SH-SY5Y (cell line): ENCODE data around the gene NBEA.

Experiments
- GATA2 ChIP-seq: IDR thresholded peaks from 2 replicates; pipeline ENCODE4 v1.6.1; 2011; ENCODE audit warnings: mild to moderate bottlenecking, low read depth, low read length
- GATA3 ChIP-seq: IDR thresholded peaks from 2 replicates; pipeline ENCODE4 v1.6.1; 2011; ENCODE audit warnings: low read depth, mild to moderate bottlenecking, low read length, moderate library complexity

Gene NBEA

DNA sequence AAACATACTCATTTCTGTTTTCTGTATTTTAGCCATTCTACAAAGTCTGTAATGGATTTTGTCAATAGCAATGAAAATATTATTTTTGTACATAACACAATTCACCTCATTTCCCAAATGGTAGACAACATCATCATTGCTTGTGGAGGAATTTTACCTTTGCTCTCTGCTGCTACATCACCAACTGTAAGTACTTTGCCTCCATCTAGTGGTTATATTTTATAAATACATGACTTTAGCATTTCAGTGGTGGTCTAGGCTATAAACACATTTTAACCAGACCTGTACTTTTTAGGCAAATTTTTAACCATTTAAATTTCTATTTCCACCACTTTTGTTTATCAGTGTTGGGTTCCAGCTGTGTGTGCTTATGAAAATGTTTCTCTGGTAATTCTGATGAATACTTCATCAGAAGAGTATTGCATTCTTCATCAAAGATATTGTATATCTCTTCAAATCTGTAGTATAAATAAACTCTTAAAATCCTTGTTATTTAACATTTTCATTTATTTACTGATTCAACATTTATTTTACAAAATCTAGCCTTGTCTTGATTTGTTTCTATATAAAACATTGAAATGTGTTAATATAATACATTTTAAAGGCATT, 222.4 kb downstream of the NBEA start:
- TF ChIP-seq GATA2, result no peak
- no peak for TF ChIP-seq GATA3

DNA sequence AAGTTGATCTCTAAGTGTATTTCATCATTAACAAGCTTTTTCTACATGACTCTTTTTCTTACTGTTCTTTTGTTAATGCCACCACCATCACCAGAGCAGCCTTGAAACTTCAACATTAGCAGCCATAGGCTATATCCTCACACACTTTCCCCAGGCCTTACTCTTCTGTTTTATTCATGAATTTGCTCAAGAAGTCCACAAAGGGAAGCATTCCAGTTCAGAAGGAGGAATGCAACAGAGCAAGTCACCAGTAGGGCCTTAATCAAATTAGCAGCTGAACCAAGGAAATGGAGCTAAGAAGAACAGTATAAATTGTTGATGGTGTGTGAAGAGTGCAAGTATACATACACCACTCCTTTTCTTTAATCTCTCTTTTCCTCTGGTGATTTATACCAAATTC, 223.1 kb downstream of the NBEA start:
- TF ChIP-seq GATA2 (no peak), GATA3 (no peak)

DNA sequence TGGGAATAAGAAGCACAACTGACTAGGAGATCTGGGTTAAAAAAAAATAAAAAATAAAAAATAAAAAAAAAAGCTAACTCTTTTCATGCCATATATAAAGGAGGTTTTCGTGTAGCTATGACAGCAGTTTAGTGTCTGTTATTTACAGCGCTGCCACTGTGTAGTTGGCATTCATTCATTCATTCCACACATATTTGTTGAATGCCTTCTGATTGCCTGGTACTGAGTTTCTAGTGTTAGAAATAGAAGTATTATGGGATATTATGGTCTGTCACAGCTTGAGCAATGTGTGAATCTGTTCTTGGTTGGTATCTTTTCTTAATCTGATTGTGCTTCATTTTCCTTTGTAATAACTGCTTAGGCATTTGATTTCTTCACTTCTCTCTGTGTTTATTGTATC, 237.4 kb downstream of the NBEA start:
- TF ChIP-seq GATA2 (no peak), GATA3 (no peak)

DNA sequence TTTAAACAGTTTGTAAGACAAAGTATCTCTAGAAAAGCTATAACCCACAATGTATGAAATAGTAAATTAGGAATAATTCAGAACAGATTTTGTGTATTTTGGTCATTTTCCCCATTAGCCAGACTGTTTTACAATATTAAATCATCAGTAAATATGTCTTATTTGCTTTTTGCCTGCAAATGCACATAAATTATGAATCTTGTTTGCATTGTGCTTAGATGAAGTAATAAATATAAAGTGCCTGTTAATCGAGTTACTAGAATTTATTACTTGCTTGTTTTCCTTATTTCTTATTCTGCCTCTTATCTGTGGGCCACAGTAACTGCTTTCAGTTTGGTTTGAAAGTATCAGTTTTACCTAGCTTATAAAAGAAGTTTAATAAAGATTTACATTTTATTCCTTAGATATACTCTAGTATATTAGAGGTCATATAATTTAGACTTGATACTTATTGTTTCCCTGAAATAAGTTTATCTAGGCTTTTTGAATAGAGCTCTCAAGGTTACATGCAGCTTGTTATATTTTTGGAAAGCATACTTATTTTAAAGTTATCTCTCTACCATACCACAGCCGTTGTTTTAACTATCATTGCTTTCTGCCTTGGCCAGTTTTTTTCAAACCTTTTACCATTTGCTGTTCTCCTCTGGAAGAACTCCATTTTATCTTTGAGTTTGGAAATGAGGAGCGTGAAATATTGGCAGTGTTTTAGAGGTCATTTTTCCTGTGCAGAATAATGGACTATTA, 238.0 kb downstream of the NBEA start:
- TF ChIP-seq GATA3 (no peak), GATA2 (no peak)

DNA sequence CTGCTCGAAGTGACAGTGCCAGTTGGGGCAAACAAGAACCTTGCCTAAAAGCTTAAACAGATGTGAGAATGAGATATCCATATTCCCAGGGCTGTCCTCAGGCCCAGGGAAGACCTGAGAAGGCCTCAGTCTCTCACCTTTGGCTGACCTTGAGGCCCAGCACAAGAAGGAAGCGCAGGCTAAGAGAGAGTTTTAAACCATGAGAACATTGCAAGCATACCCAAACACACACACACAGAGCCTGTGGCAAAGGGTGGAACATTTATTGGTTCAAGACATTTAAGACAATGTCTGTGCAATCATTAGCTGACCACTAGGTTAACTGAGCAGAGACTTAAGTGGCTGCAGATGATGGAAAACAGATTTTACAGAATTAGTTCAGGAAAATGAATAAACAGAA, 248.2 kb downstream of the NBEA start:
- TF ChIP-seq GATA3, result no peak

DNA sequence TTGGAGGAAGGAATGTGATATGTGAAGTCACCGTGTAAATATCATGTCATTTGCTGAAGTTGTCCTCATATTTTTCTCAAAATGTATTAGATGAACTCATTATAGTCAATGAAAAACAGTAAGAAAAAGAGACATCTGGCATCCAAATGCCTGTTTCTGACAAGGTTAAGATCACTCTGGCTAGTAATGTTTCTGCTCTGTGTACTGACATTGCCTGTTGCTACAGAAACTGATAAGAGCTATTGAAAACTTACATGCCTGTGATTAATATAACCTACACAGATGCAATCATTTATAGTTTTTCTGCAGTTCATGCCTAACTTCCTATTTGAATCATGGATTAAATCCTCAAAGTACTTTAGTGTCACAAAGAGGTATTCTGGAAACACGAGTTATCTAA, 249.8 kb downstream of the NBEA start:
- TF ChIP-seq GATA2 (peak; percentile 65), GATA3 (peak; percentile 83)

DNA sequence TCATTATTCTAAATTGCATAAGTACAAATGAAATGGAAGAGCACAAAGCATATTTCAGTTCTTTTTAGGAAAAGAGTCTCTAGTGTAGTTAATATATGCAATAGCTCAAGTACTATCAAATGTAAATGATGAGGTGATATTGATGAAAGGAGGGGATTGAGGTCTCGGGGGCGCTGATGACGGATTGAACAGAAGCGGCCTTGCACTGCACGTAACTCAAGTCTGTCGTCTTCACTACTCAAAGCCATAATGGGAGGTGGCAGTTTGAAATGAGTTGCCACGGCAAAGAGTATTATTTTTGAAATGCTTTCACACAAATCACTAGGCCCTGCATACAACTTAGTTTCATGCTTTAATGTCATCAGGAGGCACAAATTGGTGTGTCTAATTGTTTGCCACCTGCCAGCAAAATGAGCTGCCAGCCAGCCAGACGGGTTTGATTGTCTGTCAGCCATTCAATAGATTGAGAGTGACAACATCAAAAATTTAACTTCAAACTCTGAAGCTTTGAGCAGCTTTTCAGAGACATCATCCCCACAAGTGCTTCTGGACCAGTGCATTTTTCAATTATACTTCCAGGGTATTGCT, 256.6 kb downstream of the NBEA start:
- TF ChIP-seq GATA3 (no peak), GATA2 (no peak)

DNA sequence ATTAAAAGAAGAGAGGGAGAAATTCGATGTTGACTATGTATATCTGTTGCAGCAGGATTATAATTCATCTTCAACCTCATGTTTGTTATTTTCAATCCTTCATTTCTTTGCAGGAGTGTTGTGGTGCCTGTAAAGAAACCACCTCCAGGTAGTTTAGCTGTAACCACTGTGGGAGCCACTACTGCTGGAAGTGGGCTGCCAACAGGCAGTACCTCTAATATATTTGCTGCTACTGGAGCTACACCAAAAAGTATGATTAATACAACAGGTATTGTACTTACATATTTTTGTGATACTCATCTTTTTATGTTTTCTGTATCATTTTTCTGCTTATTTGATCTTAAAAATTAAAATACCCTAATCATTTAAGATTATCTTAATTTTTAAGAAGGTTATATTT, 266.5 kb downstream of the NBEA start:
- TF ChIP-seq GATA3 (no peak), GATA2 (no peak)

DNA sequence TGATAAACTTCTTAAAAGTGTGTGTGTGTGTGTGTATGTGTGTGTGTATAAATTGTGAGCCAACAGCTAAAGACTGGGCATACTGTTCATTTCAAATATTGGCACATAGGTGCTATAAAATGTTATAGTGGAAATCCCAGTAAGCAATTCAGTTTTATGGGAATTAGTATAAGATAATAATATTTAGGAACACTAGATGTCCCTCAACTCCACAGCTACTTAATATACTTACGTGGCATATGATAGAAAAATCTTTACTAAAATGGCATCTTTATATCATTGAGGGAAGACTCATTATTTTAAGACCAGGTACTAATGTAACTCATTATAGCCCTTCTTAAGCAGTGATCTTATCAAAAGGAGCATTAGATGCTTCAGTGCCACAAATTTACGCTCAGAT, 268.2 kb downstream of the NBEA start:
- TF ChIP-seq GATA3 (no peak), GATA2 (no peak)

DNA sequence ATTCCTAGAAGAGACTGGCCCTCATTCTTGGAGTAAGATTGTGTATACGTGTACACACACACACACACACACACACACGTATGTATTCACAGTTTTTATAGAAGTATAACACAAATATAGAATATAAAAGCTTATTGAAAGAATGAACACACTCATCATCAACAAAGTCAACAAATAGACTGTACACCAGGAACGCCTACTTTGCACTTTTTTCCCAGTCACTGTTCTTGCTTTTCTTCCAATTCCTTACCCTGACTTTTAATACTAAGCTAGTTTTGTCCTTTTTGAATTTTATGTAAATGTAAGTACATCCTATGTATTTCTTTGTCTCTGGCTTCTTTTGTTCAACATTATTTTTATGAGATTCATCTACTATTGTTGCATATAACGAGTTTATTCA, 269.9 kb downstream of the NBEA start:
- no peak for TF ChIP-seq GATA3
- no peak for TF ChIP-seq GATA2

DNA sequence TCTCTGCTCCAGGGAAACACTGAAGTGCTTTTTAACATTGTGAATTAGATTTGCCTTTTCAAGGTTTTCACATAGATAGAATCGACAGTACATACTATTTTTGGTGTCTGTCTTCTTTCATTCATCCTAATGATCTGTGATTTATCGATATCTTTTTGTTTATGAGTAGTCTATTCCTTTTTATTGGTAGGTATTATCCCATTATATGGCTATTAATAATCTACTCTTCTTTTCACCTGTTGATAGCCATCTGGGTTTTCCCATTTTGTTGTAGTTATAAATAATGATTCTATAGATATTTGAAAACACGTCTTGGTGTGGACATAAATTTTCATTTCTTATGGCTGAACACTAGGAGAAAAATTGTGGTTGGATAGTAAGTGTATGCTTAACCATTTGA, 271.8 kb downstream of the NBEA start:
- TF ChIP-seq GATA3 (no peak), GATA2 (no peak)

DNA sequence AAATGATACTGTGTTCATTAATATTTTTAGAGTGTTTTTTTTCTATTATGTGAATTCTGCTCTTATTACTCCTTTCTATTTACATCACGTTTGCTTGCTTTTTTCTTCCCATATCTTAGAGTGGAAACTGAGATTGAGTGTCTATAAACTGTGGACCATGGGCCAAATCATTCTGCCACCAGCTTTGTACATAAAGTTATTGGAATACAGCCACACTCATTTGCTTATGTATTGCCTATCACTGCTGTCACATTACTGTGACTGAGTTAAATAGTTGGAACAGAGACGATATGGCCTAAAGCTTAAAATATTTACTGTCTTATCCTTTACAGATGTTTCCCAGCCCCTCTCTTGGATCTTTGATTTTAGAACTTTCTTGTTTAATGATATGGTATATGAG, 274.1 kb downstream of the NBEA start:
- TF ChIP-seq GATA3 (no peak), GATA2 (no peak)

DNA sequence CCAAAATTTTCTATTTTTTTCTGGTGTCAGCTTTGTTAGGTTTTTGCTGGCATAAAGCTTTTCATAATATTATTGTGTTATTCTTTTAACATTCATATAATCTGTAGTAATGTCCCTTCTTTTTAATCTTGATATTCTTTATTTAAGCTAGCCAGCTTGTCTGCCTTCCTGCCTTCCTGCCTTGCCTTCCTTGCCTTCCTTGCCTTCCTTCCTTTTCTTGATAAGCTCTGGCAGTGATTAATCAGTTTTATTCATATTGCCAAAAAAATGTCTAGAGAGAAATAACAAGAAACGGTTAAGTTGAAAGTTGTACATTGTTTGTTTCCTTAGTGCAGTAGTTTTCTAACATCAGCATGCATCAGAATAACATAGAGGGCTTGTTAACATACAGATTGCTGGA, 277.0 kb downstream of the NBEA start:
- TF ChIP-seq GATA3 (no peak), GATA2 (no peak)

DNA sequence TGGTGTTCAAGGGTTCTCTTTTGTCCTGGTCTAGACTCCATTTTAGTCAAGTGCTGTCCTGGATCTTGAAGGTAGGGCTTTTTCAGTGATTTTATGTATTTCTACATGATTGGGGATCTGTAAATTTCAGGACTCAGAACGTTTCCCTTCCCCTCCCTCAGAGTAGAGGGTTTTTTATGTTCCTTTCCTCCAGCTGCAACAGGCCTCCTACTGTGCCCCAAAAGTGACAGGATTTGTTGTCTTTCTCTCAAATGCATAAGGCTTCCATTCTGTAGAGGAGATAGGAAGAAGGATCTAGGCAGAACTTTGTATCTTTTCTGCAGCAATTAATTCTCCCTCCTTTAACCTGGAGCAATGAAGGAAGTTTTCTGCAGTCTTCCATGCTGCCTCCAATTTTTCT, 283.1 kb downstream of the NBEA start:
- no peak for TF ChIP-seq GATA3
- no peak for TF ChIP-seq GATA2

DNA sequence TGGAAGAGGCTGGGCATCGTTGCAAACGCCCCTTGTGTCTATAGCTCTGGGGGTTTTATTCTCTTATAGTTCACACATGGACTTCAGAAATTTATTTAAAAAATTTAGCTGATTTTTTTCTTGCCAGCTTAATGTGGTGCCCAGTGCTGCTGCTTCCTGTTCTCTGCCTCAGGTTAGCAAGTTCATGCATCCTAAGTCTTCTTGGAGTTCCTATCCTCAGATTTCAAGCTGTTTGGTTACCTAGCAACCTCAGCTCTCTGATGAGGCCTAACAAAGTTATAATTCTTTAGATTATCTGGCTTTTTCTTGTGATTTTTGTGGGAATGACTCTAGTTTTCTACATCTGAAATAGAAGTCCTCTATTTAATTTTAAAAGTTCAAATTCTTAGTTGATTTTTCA, 283.5 kb downstream of the NBEA start:
- TF ChIP-seq GATA3 (no peak), GATA2 (no peak)
